Loucy (cell line): Measurements from ENCODE around the gene CACNB2.
"Not testable (repeated sequence)": the region's sequence is repeated elsewhere in the genome, so short reads cannot be mapped to it uniquely, and the experiment has no call there.

Experiments
- H2AFZ ChIP-seq: fragments of 200-600 bp; sonication (generic); 2 replicates; pipeline ENCODE4 v1.6.0; 2016; ENCODE audit warnings: antibody characterized with exemption, mild to moderate bottlenecking, low read length, moderate library complexity
- H3F3A ChIP-seq: fragments of 200-600 bp; 2 replicates; pipeline ENCODE4 v1.6.0; 2016; ENCODE audit warnings: antibody characterized with exemption, low read depth, mild to moderate bottlenecking
- H3K27me3 ChIP-seq: fragments of 200-600 bp; sonication (generic); 2 replicates; pipeline ENCODE4 v1.6.1; 2014; ENCODE audit warnings: low read length, mild to moderate bottlenecking; ENCODE audit not compliant: insufficient read depth, poor library complexity, severe bottlenecking
- H3K36me3 ChIP-seq: fragments of 200-600 bp; sonication (generic); 2 replicates; pipeline ENCODE4 v1.6.1; 2016; ENCODE audit warnings: low read length; ENCODE audit not compliant: insufficient read depth
- H3K4me1 ChIP-seq: fragments of 200-600 bp; sonication (generic); 2 replicates; pipeline ENCODE4 v1.5.1; 2014; ENCODE audit warnings: low read length, mild to moderate bottlenecking; ENCODE audit not compliant: insufficient read depth, poor library complexity, severe bottlenecking
- H3K4me2 ChIP-seq: fragments of 200-600 bp; sonication (generic); 2 replicates; pipeline ENCODE4 v1.6.0; 2014; ENCODE audit warnings: antibody characterized with exemption, low read length, low read depth, mild to moderate bottlenecking; ENCODE audit not compliant: poor library complexity, severe bottlenecking
- H3K4me3 ChIP-seq: fragments of 200-600 bp; sonication (generic); 2 replicates; pipeline ENCODE4 v1.5.1; 2014; ENCODE audit warnings: low read length, mild to moderate bottlenecking, mixed read lengths; ENCODE audit not compliant: poor library complexity, severe bottlenecking
- H3K79me2 ChIP-seq: fragments of 200-600 bp; sonication (generic); 2 replicates; pipeline ENCODE4 v1.6.1; 2014; ENCODE audit warnings: low read length; ENCODE audit not compliant: insufficient read depth
- H3K9ac ChIP-seq: fragments of 200-600 bp; sonication (generic); 2 replicates; pipeline ENCODE4 v1.6.0; 2014; ENCODE audit warnings: mild to moderate bottlenecking, low read depth, low read length, moderate library complexity; ENCODE audit not compliant: poor library complexity, severe bottlenecking
- H3K9me2 ChIP-seq: fragments of 200-600 bp; sonication (generic); replicated peaks from 2 replicates; pipeline ENCODE4 v1.6.1; 2016; ENCODE audit warnings: low read depth, low read length, mixed read lengths
- H3K9me3 ChIP-seq: fragments of 200-600 bp; sonication (generic); 2 replicates; pipeline ENCODE4 v1.6.1; 2014; ENCODE audit warnings: mild to moderate bottlenecking, antibody characterized with exemption, low read length, low read depth; ENCODE audit not compliant: insufficient read depth
- H4K20me1 ChIP-seq: fragments of 200-600 bp; sonication (generic); 2 replicates; pipeline ENCODE4 v1.6.0; 2014; ENCODE audit warnings: antibody characterized with exemption, low read length, mild to moderate bottlenecking; ENCODE audit not compliant: insufficient read depth, poor library complexity, severe bottlenecking
- EZH2phosphoT487 ChIP-seq: fragments of 200-600 bp; IDR thresholded peaks from 2 replicates; pipeline ENCODE4 v1.6.1; 2018; ENCODE audit warnings: antibody characterized with exemption, mild to moderate bottlenecking, moderate library complexity, borderline replicate concordance
- TF ChIP-seq, protein P1 (sequence below): fragments of 200-600 bp; sonication (generic); conservative IDR thresholded peaks from 2 replicates; pipeline ENCODE4 v1.5.1; 2014; ENCODE audit warnings: mild to moderate bottlenecking, antibody characterized with exemption, low read length

Gene CACNB2

GRCh38 chr10:18151356-18151890 lies 11.2 kb downstream of the CACNB2 start:
- H3K4me1 ChIP-seq, result no peaks in the 10 kb centered on the region
- no peak overlapping the region for H3K4me3 ChIP-seq
- no peaks in the 10 kb centered on the region for H3K9me2 ChIP-seq
- no peaks in the 10 kb centered on the region for H3K27me3 ChIP-seq
- H3K9me3 ChIP-seq, result no peaks in the 10 kb centered on the region
- H3K36me3 ChIP-seq, result no peaks in the 10 kb centered on the region
- no peaks in the 10 kb centered on the region for H3F3A ChIP-seq
- H3K4me2 ChIP-seq, result no peak overlapping the region
- H3K79me2 ChIP-seq, result no peaks in the 10 kb centered on the region
- no peaks in the 10 kb centered on the region for H4K20me1 ChIP-seq
- no peak overlapping the region for H3K9ac ChIP-seq
- no peak overlapping the region for H2AFZ ChIP-seq
- TF ChIP-seq, protein P1, sequence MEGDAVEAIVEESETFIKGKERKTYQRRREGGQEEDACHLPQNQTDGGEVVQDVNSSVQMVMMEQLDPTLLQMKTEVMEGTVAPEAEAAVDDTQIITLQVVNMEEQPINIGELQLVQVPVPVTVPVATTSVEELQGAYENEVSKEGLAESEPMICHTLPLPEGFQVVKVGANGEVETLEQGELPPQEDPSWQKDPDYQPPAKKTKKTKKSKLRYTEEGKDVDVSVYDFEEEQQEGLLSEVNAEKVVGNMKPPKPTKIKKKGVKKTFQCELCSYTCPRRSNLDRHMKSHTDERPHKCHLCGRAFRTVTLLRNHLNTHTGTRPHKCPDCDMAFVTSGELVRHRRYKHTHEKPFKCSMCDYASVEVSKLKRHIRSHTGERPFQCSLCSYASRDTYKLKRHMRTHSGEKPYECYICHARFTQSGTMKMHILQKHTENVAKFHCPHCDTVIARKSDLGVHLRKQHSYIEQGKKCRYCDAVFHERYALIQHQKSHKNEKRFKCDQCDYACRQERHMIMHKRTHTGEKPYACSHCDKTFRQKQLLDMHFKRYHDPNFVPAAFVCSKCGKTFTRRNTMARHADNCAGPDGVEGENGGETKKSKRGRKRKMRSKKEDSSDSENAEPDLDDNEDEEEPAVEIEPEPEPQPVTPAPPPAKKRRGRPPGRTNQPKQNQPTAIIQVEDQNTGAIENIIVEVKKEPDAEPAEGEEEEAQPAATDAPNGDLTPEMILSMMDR, result no peak

- not testable (repeated sequence) for H3K4me1 ChIP-seq, H3K79me2 ChIP-seq, H2AFZ ChIP-seq, H3K36me3 ChIP-seq, H3K4me2 ChIP-seq, H3K9me2 ChIP-seq, H3K9ac ChIP-seq, H3K9me3 ChIP-seq, H3F3A ChIP-seq, H3K4me3 ChIP-seq, H3K27me3 ChIP-seq, H4K20me1 ChIP-seq
Measured at GRCh38 chr10:18153381-18153780, 13.2 kb downstream of the CACNB2 start.

GRCh38 chr10:18155321-18155720 lies 15.1 kb downstream of the CACNB2 start:
- Histone ChIP-seq H3K9ac (no peak overlapping the region), H4K20me1 (no peaks in the 10 kb centered on the region), H3K27me3 (no peaks in the 10 kb centered on the region), H3K79me2 (no peaks in the 10 kb centered on the region), H3K4me3 (no peak overlapping the region), H3K36me3 (no peaks in the 10 kb centered on the region), H3K9me3 (no peaks in the 10 kb centered on the region), H2AFZ (no peak overlapping the region), H3K4me2 (no peak overlapping the region), H3F3A (no peaks in the 10 kb centered on the region), H3K9me2 (no peaks in the 10 kb centered on the region), H3K4me1 (no peaks in the 10 kb centered on the region)
- TF ChIP-seq, protein P1, result no peak
- TF ChIP-seq EZH2phosphoT487, result no peak

GRCh38 chr10:18156797-18157196 lies 16.6 kb downstream of the CACNB2 start:
- not testable (repeated sequence) for H3F3A ChIP-seq, H3K4me3 ChIP-seq, H3K36me3 ChIP-seq, H3K79me2 ChIP-seq, H2AFZ ChIP-seq, H3K9me3 ChIP-seq, H3K4me1 ChIP-seq, H3K4me2 ChIP-seq, H3K9ac ChIP-seq, H3K27me3 ChIP-seq, H3K9me2 ChIP-seq, H4K20me1 ChIP-seq
